Fibroblast of skin of abdomen (primary cell): Measurements from ENCODE around the gene PEAK3.

ENCODE experiments used
- DNase-seq: peaks from one replicate; pipeline ENCODE4 v3.0.0-alpha.2; 2013

PEAK3 gene

DNA sequence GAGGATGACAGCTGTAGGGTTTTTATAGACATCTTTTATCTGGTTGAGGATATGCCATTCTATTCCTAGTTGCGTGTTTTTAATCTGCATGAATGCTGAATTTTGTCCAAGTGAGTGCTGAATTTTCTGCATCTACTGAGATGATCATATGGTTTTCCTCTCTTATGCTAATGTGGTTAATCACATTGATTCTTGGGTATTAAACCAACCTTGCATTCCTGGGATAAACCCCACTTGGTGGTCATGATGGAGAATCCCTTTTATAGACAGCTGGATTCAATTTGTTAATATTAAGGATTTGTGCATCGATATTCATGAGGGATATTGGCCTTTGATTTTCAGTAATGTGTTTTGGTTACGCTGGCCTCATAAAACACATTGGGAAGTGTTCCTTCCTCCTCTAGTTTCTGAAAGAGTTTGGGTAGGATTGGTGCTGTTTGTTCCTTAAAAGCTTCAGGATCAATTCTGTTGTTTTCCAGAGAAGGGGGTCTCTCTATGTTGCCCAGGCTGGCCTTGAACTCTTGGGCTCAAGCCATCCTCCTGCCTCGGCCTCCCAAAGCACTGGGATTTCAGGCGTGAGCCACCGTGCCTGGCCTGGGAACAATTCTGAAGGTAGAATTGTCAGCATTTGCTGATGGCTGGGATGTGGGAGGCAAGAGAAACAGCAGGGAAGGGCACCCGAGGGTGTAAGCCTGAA, 33.3 kb upstream of the PEAK3 start:
- DNase-seq, result no peak

DNA sequence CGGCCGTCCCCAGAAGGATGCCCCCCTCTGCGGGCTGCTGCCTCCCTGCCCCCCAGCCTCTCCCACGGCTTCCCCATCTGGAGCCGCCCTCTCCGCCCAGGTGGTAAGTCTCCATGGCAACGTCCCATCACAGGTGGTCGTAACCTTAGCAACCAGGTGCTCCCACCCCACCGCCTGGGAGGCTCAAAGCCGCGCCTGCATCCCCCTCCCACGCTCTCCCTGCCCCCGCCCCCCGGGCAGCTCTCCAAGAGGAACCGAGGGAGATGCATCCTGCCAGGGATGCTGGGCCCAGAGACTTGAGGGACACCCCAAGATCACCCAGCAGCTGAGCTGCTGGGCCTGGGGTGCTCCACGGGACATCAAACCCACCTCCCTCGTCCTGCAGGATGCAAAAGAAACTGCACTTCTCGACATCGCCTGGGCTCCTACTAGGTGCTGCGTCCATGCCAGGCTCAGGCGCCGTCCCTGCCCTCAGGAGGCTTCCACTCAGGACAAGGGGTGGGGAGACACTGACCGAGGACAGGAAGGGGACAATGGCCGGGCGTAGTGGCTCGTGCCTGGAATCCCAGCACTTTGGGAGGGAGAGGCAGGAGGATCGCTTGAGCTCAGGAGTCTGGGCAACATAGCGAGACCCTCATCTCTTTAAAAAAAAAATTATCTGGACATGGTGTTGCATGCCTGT, 31.0 kb upstream of the PEAK3 start:
- DNase-seq, result no peak

DNA sequence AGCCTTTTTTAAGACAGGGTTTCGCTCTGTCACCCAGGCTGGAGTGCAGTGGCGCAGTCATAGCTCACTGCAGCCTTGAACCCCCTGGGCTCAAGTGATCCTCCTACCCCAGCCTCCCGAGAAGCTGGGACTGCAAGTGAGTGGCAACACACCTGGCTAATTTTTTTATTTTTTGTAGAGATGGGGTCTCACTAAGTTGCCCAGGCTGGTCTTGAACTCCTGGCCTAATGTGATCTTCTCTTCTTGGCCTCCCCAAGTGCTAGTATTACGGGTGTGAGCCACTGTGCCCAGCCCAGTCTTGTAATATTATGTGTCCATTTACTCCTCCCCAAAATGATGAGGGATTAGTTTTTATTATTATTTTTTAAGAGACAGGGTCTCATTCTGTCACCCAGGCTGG, 29.1 kb upstream of the PEAK3 start:
- no peak for DNase-seq

DNA sequence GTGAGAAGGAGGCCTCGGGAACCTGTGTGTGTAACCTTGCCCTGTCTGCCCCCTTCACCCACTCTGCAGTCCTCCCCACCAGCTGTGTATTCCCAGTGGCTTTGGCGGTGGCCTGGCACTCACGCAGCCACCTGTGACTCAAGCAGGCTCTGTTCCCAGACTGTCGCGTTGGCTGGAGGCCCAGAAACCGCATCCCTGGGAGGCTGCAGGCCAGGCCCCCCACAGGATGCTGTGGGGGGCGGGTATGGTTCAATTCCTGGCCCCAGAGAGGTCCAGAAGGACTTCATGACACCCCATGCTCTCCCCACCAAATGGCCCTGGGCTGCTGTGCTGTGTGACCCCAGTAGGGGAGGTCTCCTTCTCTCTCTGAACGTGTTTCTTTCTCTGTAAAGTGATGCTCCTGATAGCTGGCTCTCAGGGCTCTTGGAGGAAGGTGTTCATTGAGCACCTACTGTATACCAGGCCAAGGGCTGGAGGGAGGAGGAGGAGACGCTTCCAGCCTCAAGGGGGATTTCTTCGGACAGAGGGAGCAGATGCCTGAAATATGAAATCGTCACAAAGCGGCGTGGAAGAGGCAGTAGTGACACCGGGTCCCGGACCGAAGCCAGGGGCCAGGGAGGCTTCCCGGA, 27.9 kb upstream of the PEAK3 start:
- peak; percentile 40 for DNase-seq

DNA sequence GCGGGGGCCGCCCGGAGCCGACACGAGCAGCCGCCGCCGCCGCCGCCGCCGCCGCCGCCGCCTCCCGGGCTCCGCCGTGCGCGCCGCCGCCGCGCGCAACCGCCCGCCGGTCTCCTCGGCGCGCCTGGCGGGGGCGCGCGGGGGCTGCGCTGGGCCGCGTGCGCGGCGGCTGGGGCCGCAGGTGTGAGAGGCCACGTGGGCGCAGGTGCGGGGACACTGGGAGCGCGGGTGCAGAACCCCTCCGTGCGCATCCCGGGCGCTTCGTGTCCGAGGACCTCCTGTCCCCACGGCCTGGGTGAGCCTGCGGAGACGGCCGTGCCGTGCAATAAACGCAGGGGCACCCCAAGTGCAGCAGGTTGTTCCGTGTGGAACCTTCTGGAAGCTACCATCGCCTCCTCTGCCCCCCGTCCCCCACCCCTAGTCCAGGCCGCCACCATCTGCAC, 26.2 kb upstream of the PEAK3 start, which contains the start of gene LINGO3:
LINGO3 (minus strand) TSS at position 41 of the 443 bp plus-strand sequence. CDS start 16,378 bp downstream, outside the sequence.
- no peak for DNase-seq

DNA sequence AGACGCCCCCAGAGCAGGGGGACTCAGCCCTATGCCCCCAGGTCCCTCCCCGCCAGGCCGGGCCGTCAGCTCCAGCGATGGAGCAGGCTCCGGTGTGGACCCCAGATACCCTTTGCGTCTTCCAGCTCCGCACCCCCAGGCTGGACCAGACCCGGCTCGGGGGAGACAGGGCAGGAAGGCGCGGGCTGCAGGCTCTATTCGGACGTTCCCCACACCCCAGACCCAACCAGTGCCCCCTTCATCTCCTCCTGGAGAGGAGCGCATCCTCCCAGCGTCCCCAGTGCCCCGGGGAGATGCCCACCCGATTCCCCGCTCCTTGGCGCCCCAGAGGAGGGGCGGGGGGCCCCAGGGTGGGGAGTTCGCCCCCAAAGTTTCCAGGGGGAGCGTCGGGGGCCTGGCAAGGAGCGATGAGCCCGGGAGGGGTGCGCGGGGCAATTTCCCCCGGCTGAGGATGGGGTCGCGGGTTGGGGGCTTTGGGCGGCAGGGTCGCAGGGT, 25.6 kb upstream of the PEAK3 start:
- DNase-seq, result no peak

DNA sequence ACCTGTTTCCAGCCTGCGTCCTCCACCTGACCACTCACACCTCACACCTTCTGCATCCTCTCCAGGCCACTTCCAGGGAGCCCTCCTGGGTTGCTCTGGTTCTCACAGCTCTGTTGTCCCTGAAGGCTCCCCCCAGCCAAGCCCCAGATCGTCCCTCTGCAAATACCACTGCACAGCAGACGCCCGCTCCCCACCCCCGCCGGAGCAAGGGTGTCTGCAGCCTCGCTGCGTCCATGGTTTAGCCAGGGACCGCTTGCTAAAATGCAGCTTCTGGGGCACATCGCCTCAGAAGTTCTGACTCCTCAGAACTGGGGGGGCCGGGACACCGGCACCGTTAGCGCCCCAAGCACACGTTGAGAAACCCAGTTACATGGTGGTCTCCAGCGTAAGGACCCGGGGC, 25.0 kb upstream of the PEAK3 start:
- no peak for DNase-seq

DNA sequence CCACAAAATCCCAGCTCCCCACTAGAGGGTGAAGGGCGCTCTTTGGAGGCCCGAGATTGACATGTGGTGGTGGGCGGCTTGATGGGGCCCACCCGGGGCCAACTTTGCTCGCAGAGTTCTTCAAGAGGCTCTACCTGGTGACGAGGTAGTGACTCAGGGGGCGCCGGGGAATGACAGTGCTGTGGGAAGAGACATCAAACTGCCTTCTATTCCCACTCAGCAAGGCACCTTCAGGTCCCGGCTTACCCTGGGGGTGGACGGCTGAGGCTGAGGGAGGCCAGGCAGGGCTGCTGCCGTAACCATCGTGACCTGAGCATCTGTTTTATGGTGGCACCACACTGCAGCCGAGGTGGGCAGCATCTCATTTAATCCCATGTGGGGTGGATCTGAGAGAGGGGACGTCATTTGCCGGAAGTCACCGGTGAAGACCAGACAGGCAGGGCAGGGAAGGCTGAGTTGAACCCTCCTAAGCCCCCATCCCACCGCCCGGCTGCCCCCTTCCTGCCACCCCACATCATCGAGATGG, 24.4 kb upstream of the PEAK3 start:
- no peak for DNase-seq

DNA sequence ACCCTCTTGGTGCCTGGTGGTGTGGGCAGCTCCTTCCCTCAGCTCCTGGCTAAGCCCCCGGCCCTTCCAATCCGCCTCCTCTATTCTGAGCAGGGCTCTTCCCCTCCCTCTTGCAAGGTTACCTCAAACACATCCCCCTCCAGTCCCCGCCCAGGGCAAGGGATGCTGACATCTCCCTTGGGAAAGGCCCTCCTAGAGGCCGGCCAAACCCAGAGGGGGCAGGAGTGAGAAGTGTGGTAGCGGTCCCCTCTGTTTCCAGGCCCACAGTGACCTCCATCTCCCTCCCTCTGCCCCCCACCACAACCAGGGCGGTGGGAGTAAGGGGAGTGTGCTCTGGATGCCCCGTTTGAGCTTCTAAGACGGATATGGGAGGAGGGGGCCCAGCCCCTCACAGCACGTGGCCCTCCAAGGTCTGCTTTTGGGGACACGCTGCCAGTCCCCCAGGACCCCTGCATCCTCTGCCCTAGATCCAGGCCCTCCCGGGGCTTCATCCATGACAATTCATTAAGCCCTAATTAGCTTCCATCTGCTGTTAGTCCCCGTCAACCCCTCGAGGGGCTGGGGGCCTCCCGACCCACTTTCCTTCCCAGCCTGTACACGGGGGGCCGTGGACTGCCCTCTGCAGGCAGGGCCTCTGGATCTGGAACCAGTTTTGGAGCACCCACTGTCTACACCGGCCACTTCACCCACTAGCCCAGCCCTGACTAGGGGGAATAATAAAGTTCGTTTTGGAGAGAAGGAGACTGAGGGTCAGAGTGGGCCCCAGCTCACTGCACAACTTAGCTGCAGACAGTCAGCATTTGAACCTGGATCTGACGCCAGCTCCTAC, 23.7 kb upstream of the PEAK3 start:
- DNase-seq, result no peak

DNA sequence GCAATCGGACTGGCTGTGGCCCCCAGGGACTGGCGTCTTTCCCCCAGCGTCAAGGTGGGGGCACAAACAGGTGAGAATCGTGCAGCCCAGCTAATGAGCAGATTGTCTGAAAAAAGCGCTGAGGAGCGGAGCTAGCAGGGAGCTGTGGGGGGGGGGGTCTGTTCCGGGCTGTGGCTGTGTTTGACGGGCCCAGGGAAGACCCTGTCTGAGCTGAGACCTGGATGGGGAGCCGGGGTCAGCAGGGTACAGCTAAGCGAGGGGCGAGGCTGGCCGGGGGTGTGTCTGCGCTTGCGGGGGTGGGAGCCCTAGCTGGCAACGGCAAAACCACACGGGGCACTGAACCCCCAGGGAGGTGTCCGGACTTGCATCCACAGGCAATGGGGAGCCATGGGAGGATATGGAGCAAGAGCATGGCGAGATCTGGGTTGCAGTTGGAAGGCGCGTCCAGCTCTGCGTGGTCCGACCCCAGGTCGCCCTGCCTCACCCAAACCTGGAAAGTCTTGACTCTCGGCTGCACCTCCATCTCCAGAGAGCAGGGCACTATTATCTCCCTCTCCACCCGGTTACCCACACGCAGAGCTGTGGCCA, 21.3 kb upstream of the PEAK3 start:
- DNase-seq, result no peak

DNA sequence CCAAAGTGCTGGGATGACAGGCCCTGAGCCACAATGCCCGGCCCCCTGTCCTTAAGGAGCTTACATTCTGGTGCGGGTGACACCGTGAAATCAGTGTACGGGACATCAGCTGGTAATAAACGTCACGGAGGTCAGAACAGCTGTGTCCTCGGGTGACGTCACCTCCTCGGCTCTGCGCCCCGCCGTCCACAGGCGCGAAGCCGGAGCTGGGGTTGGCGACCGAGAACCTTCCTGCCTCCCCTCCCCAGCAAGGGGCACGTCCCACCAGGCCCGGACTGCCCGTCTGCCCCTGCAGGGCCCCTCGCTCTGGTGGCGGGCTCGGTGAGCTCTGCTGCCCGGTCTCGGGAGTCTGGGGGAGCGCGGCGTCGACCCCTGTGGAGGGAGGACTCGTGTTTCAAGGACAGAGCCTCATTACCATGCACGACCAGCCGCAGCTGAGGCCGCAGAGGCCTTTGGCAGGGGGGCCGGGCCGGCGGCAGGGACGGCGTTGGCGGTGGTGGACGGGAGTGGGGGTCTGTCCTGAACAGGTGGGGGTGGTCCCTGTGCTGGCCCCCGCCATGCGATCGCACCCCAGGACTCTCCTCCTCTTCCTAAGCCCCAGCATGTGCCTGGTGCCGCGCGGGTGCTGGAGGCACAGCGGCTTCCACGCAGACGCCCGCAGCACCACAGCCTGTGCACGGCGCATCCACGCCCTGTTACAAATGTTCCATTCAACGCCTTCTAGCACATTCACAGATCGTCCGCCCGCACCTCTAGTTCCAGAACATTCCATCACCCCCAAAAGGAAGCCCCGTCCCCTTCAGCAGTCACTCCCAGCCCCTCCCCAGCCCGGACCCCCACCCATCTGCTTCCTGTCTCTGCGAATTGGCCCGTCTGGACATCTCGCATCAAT, 20.6 kb upstream of the PEAK3 start:
- DNase-seq, result peak; percentile 23

DNA sequence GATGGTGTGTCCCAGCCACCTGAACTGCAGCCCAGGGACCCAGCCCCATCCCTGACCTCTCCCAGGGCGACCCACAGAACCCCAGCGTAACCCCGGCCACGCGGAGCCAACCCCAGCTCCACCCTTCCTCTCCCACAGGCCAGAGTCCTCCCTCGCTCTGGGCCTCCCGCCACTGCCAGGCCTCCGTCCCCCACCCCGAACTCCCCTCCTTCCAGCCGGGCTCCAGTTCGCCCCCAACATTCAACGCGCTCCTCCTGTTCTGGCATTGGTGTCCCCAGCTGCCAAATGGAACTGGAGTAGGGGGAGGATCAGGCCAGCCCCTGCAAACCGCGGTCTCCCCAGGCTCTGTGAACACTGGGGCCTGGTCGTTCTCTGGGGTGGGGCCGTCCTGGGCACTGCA, 18.6 kb upstream of the PEAK3 start:
- no peak for DNase-seq

DNA sequence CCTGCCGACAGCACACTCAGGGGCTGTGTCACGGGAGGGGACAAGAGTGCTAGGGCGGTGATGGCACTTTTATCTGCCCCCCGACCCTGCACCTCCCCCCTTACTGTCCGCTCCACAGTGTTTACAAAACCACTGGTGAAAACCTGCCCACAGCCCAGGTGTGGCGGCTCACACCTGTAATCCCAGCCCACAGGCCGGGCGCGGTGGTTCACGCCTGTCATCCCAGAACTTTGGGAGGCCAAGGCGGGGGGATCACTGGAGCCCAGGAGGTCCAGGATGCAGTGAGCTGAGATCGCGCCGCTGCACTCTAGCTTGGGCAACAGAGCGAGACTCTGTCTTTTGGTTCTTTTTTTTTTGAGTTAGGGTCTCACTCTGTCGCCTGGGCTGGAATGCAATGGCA, 14.2 kb upstream of the PEAK3 start:
- no peak for DNase-seq

DNA sequence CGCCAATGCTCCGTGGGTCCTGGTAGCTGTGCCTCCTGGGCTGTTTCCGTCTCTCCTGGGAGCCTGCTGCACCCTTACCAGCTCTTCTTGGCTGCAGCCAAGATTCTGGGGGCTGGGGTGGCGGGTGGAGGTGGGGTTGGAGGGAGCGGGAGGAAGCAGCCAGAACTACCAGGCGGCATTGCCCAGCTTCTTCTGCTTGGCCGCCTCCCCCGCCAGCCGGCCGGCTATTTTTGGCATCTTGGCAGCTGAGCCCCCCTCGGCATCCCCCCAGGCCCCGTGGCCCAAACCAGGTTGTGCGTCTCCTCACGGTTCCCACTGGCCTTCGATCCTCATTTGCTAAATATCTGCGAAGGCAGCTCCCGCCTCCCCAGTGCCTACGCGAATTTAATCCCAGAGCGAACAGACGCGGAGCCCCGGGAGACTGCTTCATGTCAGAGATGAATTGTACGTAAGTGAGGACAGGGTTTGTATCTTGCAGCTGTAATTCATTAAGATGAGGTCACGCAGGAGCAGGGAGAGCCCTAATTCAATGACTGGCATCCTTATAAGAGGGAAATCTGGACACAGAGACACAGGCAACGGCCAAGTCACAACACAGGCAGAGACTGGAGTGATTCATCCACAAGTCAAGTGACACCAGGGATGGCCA, 12.8 kb upstream of the PEAK3 start:
- peak; percentile 82 for DNase-seq

DNA sequence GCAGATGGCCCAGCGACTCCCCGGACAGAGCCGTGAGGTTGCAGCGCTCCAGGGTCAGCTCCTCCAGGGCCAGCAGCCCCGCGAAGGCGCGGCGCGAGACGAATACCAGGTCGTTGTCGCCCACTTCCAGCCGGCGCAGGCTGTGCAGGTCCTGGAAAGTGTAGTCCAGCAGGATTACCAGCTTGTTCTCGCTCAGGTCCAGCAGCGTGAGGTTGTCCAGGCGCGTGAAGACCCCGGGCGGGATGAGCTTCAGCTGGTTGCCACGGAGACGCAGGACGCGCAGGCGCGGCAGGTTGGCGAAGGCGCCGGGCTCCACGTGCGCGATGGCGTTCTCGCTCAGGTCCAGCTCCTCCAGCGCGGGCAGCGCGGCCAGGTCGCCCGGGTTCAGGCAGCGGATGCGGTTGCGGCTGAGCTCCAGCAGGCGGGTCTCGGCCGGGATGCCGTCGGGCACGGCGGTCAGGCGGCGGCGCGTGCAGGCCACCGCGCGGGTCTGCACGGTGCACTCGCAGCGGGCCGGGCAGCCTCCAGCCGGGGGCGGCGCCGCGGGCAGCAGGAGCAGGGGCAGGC, 9.3 kb upstream of the PEAK3 start:
- no peak for DNase-seq

DNA sequence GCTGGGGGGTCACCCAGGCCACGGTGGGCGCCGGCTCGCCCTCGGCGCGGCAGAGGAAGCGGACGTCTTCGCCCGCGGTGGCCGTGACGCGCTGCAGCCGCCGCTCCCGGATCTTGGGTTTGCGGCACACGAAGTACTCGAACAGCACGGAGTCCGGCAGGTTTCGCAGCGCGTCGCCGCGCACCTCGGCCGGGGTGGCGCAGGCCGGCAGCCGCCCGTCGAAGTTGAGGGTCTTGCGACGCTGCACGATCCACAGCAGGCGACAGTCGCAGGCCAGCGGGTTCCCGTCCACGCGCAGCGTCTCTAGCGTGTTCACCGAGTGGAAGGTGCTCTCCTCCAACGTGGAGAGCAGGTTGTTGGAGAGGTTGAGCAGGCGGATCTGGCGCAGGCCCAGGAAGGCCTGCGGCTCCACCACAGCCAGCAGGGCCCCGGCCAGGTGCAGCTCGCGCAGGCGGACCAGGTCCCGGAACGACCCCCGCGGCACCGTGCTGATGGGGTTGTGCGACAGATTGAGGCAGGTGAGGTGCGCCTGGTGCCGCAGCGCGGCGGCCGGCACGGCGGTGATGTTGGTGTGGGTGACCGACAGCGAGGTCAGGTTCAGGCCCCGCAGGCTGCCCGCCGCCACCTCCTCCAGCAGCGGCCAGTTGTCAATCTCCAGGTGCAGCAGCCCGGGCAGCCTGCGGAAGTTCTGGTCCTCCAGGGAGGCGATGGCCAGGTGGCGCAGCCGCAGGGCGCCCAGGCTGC, 8.6 kb upstream of the PEAK3 start:
- DNase-seq, result no peak

DNA sequence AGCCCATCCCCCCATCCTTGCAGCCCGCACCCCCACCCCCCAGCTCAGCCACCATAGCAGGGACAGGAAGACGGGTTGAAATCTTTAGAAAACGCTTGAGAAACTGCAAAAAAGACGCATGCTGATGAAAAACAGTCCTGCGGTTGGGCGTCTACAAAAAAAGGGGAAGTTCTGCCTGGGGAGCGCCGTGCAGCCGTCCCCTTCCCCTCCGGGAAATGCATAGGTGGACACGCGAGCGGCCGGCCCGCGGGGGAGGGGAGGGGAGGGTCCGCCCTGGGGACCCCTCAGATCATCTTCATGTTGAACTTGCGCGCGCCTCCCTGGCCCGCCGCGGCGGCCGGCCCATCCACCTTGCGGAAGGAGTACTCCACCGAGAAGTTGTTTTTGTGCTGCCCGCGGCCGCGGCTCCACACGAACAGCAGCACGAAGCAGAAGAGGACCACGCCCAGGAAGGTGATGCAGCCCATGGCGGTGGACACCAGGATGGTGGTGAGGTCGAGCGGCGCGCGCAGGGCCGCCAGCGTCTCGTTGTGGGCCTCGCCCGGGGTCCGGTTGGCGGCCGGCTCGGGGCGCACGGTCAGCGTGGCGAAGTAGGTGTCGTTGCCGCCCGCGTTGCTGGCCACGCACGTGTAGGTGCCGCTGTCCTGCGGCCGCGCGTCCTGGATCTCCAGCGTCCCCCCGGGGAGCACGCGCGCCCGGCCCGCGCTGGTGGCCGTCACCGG, 7.9 kb upstream of the PEAK3 start:
- DNase-seq, result no peak
